Heart left ventricle (tissue), 16 donors: ENCODE results near the gene PRSS22. TPM values are rescaled to one million over a fixed set of nuclear protein-coding genes. Genes with fewer than 3 reads are reported as not detected.

Source experiments
- ATAC-seq, 4 donors: fragments of 200-7000 bp; cut with Tn5 transposase; one replicate each; pipeline ENCODE4 v1.9.1; 2020 to 2022; ENCODE audit warnings: moderate library complexity in 4 of 4, mild to moderate bottlenecking in 3 of 4, moderate number of reproducible peaks in 1 of 4
- DNase-seq, 5 donors: peaks; one replicate each; pipeline ENCODE4 v3.0.0-alpha.2; 2020
- H3K27ac ChIP-seq, 12 donors: fragments of 200-600 bp; sonication (generic) in 4 of 12; one replicate each; pipeline versions ENCODE4 v1.5.0 to v1.8.0; 2016 to 2022; ENCODE audit warnings: mild to moderate bottlenecking in 2 of 12
- H3K27me3 ChIP-seq, 9 donors: fragments of 200-600 bp; sonication (generic) in 2 of 9; one replicate each; pipeline versions ENCODE4 v1.5.1 to v1.8.0; 2016 to 2022; ENCODE audit warnings: mild to moderate bottlenecking in 3 of 9
- H3K36me3 ChIP-seq, 9 donors: fragments of 200-600 bp; sonication (generic) in 2 of 9; one replicate each; pipeline versions ENCODE4 v1.5.0 to v1.8.0; 2018 to 2022; ENCODE audit warnings: mild to moderate bottlenecking in 2 of 9
- H3K4me1 ChIP-seq, 12 donors: fragments of 200-600 bp; sonication (generic) in 4 of 12; one replicate each; pipeline versions ENCODE4 v1.5.0 to v1.8.0; 2016 to 2022; ENCODE audit warnings: mild to moderate bottlenecking in 3 of 12
- H3K4me3 ChIP-seq, 12 donors: fragments of 200-600 bp; sonication (generic) in 4 of 12; one replicate each; pipeline versions ENCODE4 v1.5.0 to v1.8.0; 2017 to 2022; ENCODE audit warnings: mild to moderate bottlenecking in 9 of 12, moderate library complexity in 4 of 12
- H3K9me3 ChIP-seq, 12 donors: fragments of 200-600 bp; sonication (generic) in 4 of 12; one replicate each; pipeline versions ENCODE4 v1.5.0 to v1.8.0; 2016 to 2022; ENCODE audit warnings: mild to moderate bottlenecking in 1 of 12
- CTCF ChIP-seq, 12 donors: fragments of 200-600 bp; sonication (generic) in 4 of 12; IDR thresholded peaks; one replicate each; pipeline versions ENCODE4 v1.5.0 to v1.8.0; 2018 to 2022; ENCODE audit warnings: antibody characterized with exemption in 12 of 12, mild to moderate bottlenecking in 5 of 12
- POLR2A ChIP-seq, 2 donors: fragments of 450-650 bp; IDR thresholded peaks; one replicate each; pipeline ENCODE4 v1.6.1; 2017; ENCODE audit warnings: antibody characterized with exemption in 2 of 2, mild to moderate bottlenecking in 2 of 2, moderate library complexity in 2 of 2
- WGBS, 4 donors: extraction: QIAGEN DNeasy Blood & Tissue Kit in 2 of 4; methylation state at CpG; one replicate each; pipeline versions ENCODE4 v1.1.5 to v1.1.7; 2013 to 2018; 5-methylcytosine and 5-hydroxymethylcytosine counted together
- intact Hi-C, 10 donors: fragments of 100-400 bp; cut with DNase I; formaldehyde crosslinking; loops; one replicate each; pipeline versions ENCODE4 v1.11.1 to v1.14.2; 2022
- polyA plus RNA-seq, 2 donors: library from polyadenylated mRNA; stranded (reverse); fragments of 200-250 nt; gene quantifications; one replicate each; pipeline ENCODE4 v1.2.3, GENCODE V29; 2013
- total RNA-seq, 9 donors: library from RNA; depleted of rRNA in 2 of 9; stranded (reverse); fragments of >200 nt in 2 of 9; fragmentation: NEBNext Ultra II Directional in 3 of 9; extraction: Animal tissue kit (Norgen Biotek cat#: 25700) in 3 of 9; gene quantifications; one replicate each; pipeline versions ENCODE4 v1.1.0 to v1.2.4, GENCODE V29; 2016 to 2023
- donor health status: ischemic (EF 13 %, LVEDD 7.1; RV severe dilation, severe dysfunction).
- donor health status: healthy with polysubstance abuse.
- donor health status: DM: no; HTN: yes; CAD: no.
- donor health status: DM: no; HTN: no; CAD: no.
- donor health status: ischemic (EF 25% LVEDD 6.9; RV normal size, moderate dysfunction).
- donor health status: ischemic (EF 25% LVEDD 5.7; RV mildly dilated, moderate dysfunction).
- donor health status: healthy.
- donor health status: DM: yes; HTN: yes; CAD: no.
- donor health status: ischemic (EF 35%, LVEDD 5.7; RV mildly dilated, moderate dysfunction).
- donor health status: nonischemic (EF 11% LVEDD 7.7; RV severe dilation, severe dysfunction).
- donor health status: DM: yes; HTN: yes; CAD: no.
- donor health status: PGD.
- donor health status: ischemic (EF 29% LVEDD 5.4; RV normal size, mild dysfunction).
- donor health status: nonischemic (EF 23%, LVEDD 6.1; RV moderate dilation, normal function).

Gene PRSS22
- total and polyA plus RNA-seq, 11 donors = not detected

DNA sequence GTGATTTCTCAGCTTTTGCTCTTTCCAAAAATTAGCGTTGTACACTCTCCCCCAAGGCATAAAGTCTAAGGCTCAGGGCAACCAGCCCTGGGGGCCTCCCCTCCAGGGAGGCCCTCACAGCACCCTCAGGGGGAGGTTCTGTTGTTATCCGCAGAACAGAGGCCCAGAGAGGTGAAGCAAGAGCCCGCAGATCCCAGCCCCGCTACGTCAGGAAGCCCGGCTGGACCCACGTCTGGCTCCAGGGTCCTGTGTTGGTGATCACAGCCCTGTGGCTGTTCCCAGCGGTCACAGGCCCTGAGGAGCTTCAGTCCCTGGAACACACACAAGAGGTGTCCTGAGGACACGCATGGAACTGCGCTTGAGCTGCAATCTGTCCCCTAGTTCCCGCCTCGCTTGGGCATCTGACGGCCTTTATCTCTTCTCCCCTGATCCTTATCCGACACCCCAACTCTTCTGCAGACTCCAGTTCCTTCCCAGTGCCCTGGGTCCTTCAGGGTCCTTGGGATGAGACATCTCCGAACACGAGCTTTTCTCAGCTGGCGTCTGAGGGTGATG lies 29.0 kb downstream of the PRSS22 start:
- intact Hi-C loops = no loop called here
- Histone ChIP-seq H3K27ac (no peak overlapping the region), H3K4me3 (no peak overlapping the region), H3K27me3 (peaks cover 0 to 23% (median 4%) of the 10 kb centered on the region in 9 donors), H3K4me1 (peaks cover 0 to 10% (median 0%) of the 10 kb centered on the region in 12 donors), H3K36me3 (no peaks in the 10 kb centered on the region), H3K9me3 (no peaks in the 10 kb centered on the region)
- ATAC-seq = no peak
- no peak for TF ChIP-seq POLR2A (IDR thresholded peaks at IDR 0.05)
- WGBS, 4 donors = 85 to 89% (median 87%) methylated on average over 13 to 17 of the region's 17 CpGs
- DNase-seq = no peak

DNA sequence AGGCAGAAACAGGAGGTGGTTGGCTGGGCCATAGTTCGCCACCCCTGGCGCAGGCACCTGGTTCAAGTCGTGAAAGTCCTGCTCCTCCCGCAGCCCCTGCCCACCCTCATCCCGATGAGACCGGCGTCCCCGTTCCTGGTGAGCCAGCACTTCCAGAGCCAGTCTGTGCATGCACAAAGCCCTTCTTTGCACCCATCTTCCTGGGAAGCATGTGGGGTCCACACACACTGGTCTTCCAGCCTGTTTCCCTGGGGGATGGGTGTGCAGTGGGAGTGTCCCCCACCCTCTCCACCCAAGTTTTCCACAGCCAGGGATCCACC lies 29.5 kb downstream of the PRSS22 start:
- no peak overlapping the region for H3K27ac ChIP-seq
- H3K4me3 ChIP-seq = no peak overlapping the region
- no peaks in the 10 kb centered on the region for H3K9me3 ChIP-seq
- no peak for DNase-seq
- WGBS, 4 donors = 80 to 98% (median 87%) methylated on average over 6 to 8 of the region's 8 CpGs
- peaks cover 0 to 10% (median 0%) of the 10 kb centered on the region in 12 donors for H3K4me1 ChIP-seq
- peaks cover 0 to 23% (median 4%) of the 10 kb centered on the region in 9 donors for H3K27me3 ChIP-seq
- no peak for ATAC-seq
- H3K36me3 ChIP-seq = no peaks in the 10 kb centered on the region
- TF ChIP-seq CTCF (IDR thresholded peaks at IDR 0.05) = no peak
- no peak for TF ChIP-seq POLR2A (IDR thresholded peaks at IDR 0.05)
- intact Hi-C loops = no loop called here

DNA sequence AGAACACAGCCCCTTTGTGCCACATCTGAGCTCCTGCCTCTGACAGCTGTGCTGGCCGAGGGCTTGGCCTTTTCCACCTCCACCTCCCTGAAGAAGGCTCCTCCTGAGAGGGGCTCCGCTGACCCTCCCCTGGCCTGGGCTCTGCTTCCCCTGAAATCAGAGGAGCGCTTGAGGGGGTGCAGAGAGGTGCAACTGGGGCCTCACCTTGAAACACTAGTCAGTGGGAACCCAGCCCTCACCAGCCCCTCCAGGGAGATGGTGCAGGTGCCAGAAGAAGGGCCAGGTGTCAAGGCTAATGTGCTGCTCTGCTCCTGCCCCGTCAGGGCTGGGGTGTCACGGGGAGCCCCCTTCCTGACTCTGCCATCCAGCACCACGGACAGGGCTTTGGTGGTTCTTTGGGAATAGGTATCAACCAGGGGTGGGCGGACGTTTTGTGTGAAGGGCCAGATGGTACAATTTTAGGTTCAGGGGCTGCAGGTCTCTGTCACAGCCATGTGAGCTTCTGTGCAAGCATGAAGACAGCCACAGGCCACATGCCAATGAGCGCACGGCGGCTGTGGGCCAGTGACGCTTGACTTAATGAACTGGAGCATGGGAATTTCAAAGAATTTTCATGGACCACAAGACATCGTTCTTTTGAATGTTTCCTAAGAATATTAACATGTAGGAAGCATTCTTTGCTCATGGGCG lies 30.0 kb downstream of the PRSS22 start:
- no peak for DNase-seq
- WGBS, 4 donors = 62 to 75% (median 70%) methylated on average over 11 to 14 of the region's 14 CpGs
- intact Hi-C loops = no loop called here
- TF ChIP-seq CTCF (IDR thresholded peaks at IDR 0.05) (no peak), POLR2A (IDR thresholded peaks at IDR 0.05) (no peak)
- Histone ChIP-seq H3K4me1 (peaks cover 0 to 10% (median 0%) of the 10 kb centered on the region in 12 donors), H3K4me3 (no peak overlapping the region), H3K27ac (no peak overlapping the region), H3K27me3 (peaks cover 0 to 23% (median 4%) of the 10 kb centered on the region in 9 donors), H3K9me3 (no peaks in the 10 kb centered on the region), H3K36me3 (no peaks in the 10 kb centered on the region)
- no peak for ATAC-seq

DNA sequence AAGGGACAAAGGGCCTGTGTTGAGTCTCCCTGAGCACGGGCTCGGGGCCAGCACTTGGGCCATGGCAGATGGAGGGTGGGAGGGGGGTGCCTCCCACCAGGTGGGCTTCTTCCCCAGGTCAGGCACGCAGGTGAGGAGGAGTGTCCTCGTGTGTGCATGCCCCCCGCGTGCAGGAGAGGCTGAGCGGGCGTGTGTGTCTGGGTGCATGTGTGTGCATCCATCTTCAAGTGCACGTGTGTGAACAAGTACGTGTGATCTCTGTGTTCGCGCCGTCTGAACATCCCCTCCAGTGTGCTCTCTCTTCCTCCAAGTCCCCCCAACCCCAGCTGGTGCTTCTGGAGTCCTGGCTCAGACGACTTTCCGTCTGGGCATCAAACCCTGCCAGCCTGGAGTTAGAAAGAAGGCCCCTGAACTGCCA lies 30.6 kb downstream of the PRSS22 start:
- intact Hi-C loops = no loop called here
- no peak for ATAC-seq
- peaks cover 0 to 17% (median 4%) of the 10 kb centered on the region in 9 donors for H3K27me3 ChIP-seq
- no peaks in the 10 kb centered on the region for H3K36me3 ChIP-seq
- peaks cover 0 to 10% (median 0%) of the 10 kb centered on the region in 12 donors for H3K4me1 ChIP-seq
- no peak for TF ChIP-seq POLR2A (IDR thresholded peaks at IDR 0.05)
- no peak for TF ChIP-seq CTCF (IDR thresholded peaks at IDR 0.05)
- no peak overlapping the region for H3K27ac ChIP-seq
- no peaks in the 10 kb centered on the region for H3K9me3 ChIP-seq
- 75 to 77% (median 76%) methylated on average over 11 to 15 of the region's 15 CpGs for WGBS, 4 donors
- DNase-seq = no peak
- H3K4me3 ChIP-seq = no peak overlapping the region
